GM15510 (cell line): ENCODE results near the gene INSM1.

Experiments
- POLR2A ChIP-seq: IDR thresholded peaks from 3 replicates; pipeline ENCODE4 v1.6.1; 2011; ENCODE audit warnings: borderline replicate concordance; ENCODE audit not compliant: insufficient read length; ENCODE audit errors: extremely low read depth

The INSM1 gene

GRCh38 chr20:20343932-20344331 is 24.0 kb upstream of the INSM1 start:
- no peak for TF ChIP-seq POLR2A

DNA sequence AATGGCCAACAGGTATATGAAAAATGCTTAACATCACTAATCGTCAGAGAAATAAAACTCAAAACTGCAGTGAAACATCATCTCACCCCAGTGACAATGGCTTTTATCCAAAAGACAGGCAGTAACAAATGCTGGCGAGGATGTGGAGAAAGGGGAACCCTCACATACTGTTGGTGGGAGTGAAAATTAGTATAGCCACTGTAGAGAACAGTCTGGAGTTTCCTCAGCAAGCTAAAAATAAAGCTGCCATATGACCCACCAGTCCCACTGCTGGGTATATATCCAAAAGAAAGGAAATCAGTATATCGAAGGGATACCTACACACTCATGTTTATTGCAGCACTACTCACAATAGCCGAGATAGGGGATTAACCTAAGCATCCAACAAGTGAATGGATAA is 23.4 kb upstream of the INSM1 start:
- no peak for TF ChIP-seq POLR2A

DNA sequence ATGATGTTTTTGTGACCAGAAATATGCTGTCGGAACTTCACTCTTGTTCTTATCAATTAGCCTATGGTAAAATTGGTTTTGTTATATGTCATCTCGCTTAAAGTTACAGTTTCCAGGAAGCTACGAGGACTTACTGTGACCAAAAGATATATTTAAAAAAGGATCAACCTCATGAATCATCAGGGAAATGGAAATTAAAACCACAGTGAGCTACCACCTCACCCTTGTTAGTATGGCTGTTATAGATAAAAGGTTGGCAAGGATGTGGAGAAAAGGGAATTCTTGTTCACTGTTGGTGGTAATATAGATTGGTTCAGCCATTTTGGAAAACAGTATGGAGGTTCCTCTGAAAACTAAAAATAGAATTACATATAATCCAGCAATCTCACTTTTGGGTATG is 14.3 kb upstream of the INSM1 start:
- no peak for TF ChIP-seq POLR2A

GRCh38 chr20:20358801-20359200 is 9.1 kb upstream of the INSM1 start:
- no peak for TF ChIP-seq POLR2A

- TF ChIP-seq POLR2A, result no peak
These were observed 8.3 kb upstream of the INSM1 start for GRCh38 chr20:20359628-20360027.

DNA sequence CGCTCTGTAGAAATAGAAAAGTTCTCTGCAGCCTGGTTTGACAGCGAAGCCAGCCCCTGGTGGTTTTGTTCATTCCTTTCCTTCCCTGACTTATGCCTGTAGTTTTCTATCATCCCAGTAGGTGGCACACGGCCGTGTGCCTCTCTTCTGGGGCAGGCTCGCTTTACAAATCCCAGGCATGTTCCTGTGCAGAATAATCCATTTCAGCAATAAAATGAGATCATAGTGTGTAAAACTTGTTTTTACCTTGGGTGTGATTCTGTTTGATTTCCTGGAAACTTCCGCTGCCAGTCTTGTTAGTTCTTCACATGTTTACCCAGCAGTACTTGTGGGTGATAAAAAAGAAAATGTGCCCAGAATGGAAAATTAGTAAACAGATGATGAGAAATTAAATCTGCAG is 7.4 kb upstream of the INSM1 start:
- no peak for TF ChIP-seq POLR2A

- no peak for TF ChIP-seq POLR2A
These were observed 5.0 kb upstream of the INSM1 start for GRCh38 chr20:20362774-20363433.

- no peak for TF ChIP-seq POLR2A
These were observed 4.5 kb upstream of the INSM1 start for GRCh38 chr20:20363434-20363798.

GRCh38 chr20:20363799-20364592 is 3.9 kb upstream of the INSM1 start:
- no peak for TF ChIP-seq POLR2A

GRCh38 chr20:20364593-20365479 is 3.1 kb upstream of the INSM1 start:
- no peak for TF ChIP-seq POLR2A

GRCh38 chr20:20365480-20366161 is 2.3 kb upstream of the INSM1 start:
- no peak for TF ChIP-seq POLR2A

GRCh38 chr20:20366551-20366875 is 1.4 kb upstream of the INSM1 start:
- TF ChIP-seq POLR2A, result no peak

GRCh38 chr20:20366876-20367574 is 879 bp upstream of the INSM1 start:
- no peak for TF ChIP-seq POLR2A
